GM21367 (cell line): ENCODE results near the gene MMRN2.
"Not testable (repeated sequence)": the region's sequence is repeated elsewhere in the genome, so short reads cannot be mapped to it uniquely, and the experiment has no call there.

Experiments used
- ATAC-seq: cut with Tn5 transposase; IDR thresholded peaks from one replicate; pipeline ENCODE4 v1.9.1; 2021; ENCODE audit not compliant: unreplicated experiment

Gene MMRN2

DNA sequence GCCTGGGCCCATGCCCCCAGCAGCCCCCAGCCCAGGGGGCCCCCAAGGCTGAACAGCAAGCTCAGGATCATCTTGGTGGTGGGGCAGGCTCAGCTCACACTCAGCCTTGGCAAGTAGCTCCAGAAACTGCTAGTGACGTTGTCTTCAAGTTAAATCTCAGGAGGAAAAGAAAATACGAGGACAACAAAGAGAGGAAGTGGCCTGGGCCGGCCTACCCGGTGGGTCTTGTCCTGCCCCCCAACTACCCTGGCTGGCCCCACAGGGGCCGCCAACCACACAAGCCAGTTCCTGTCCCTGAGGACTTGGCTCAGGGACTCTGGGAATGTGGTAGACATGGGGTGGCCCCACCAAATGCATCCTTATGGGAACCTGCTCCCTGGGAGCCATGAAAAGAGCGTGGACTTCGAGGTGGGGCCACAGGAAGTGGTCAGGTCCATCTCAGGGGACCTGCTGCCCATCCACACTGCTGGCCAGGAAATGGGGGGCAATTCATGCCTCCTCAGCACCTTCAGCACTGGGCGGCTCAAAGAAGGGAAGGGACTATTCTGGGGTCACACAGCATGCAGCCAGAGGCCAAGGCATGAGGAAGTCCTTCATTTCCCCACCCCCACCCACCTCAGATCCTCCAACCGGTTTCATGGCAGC, at the start of gene MMRN2:
Gene MMRN2 (minus strand): TSS at position 145 of the 645 bp plus-strand sequence. CDS start 74 bp downstream, at position 71.
- no peak for ATAC-seq

GRCh38 chr10:87007124-87007523, 49.7 kb upstream of the MMRN2 start:
- ATAC-seq, result not testable (repeated sequence)

DNA sequence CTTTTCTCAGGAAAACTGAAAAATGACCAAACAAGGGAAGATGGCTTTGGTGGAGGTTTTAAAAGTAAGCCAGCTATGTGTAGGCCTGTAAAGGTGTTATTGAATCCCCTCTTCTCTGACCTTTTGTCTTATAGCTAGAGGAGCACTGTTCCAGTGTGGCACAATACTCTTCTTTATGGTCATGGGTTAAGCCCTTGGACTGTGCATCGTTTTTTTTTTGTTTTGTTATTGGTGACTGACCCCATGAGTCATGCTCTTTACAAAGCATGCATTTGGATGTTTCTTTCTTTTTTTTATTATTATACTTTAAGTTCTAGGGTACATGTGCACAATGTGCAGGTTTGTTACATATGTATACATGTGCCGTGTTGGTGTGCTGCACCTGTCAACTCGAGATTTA, 43.1 kb upstream of the MMRN2 start:
- no peak for ATAC-seq

- ATAC-seq, result not testable (repeated sequence)
These were observed 42.5 kb upstream of the MMRN2 start for GRCh38 chr10:86999802-87000403.

DNA sequence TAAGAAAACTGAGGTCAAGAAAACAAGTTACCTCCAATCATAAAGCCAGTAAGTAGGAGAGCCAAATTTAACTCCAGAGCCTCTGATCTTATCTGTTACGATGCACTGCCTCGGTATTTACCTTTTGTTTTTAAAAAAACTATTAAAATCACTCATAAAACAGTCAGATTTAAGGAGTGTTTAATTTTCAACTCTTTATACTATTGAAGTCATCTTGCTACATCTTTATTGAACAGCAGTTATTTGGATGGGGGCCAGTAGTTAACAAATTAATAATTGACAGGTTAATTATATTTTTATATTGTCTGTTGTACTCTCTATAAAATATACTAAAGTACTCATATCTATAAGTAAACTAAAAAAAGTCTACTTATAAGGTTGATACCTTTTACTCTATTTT, 35.5 kb upstream of the MMRN2 start:
- ATAC-seq, result no peak

DNA sequence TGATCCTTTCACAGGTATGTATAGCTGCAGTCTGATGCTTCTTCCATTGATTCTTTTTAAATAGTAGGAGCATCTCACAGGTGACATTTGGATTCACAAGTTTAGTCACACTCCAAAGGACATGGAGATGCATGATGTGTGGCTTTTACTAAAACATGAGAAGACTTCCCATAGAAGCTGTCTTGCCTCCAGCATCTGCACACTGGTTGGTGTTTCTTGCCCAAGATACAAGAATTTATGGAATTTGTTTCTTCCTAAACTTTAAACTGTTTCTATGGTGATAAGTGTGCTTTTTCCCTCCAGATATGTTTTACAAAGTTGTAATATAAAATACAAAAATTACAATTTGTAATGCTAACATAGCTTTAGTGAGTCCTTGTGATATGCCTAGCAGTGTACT, 35.0 kb upstream of the MMRN2 start:
- no peak for ATAC-seq

DNA sequence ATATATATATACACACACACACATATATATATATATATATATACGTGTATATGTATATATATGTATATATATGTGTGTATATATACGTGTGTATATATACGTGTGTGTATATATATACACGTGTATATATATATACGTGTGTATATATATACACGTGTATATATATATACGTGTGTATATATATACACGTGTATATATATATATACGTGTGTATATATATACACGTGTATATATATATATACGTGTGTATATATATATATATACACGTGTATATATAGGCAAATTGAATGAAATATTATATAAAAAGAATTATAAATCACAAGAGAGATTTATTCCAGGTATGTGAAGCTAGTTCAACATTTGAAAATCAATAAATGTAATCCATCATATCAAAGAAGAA, 33.9 kb upstream of the MMRN2 start:
- not testable (repeated sequence) for ATAC-seq

DNA sequence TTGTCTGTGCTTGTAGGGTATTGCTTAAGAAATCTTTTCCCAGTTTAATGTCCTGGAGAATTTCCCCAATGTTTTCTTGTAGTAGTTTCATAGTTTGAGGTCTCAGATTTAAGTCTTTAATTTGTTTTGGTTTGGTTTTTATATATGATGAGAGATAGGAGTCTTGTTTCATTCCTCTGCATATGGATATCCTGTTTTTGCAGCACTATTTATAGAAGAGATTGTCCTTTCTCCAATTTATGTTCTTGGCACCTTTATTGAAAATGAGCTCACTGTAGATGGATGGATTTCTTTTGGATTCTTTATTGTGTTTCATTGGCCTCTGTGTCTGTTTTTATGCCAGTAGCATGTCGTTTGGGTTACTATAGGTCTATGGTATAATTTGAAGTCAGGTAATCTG, 31.1 kb upstream of the MMRN2 start:
- ATAC-seq, result no peak

DNA sequence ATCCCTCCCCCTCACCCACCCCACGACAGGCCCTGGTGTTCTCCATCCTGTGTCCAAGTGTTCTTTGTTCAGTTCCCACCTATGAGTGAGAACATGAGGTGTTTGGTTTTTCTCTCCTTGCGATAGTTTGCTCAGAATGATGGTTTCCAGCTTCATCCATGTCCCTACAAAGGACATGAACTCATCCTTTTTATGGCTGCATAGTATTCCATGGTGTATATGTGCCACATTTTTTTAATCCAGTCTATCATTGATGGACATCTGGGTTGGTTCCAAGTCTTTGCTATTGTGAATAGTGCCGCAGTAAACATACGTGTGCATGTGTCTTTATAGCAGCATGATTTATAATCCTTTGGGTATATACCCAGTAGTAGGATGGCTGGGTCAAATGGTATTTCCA, 27.1 kb upstream of the MMRN2 start:
- ATAC-seq, result not testable (repeated sequence)

GRCh38 chr10:86981716-86982115, 24.3 kb upstream of the MMRN2 start:
- ATAC-seq, result no peak

DNA sequence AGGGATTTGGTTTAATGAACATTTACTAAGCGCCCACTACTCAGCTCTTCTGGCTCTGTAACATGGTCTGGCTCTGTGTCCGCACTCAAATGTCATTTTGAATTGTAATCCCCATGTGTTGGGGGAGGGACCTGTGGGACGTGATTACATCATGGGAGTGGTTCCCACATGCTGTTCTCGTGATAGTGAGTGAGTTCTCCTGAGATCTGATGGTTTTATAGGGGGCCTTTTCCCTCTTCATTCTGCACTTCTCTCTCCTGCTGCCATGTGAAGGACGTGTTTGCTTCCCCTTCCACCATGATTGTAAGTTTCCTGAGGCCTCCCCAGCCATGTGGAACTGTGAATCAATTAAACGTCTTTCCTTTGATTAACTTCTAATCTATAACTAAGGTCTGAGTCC, 23.6 kb upstream of the MMRN2 start:
- ATAC-seq, result not testable (repeated sequence)

DNA sequence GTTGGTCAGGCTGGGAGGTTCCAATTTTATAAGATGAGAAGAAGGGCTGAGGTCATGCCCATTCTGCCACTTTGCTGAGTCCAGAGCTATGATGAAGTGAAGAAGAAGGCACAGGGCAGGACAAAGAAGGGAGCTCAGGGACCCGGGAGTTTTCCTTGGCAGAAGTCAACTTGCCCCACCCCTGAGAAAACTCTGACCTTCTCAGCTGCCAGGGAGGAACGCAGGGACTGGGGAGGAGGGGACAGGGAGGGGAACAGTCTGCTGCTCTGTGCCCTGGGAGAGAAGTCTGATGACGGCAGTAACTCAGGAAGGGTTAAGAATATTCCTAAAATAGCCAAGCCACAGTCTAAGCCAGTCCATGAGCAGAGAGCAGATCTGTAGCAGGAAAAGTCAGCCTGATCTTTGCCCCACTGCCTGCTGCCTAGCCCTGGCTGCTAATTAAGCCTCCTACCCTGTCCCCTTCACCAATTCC, 22.6 kb upstream of the MMRN2 start:
- no peak for ATAC-seq

DNA sequence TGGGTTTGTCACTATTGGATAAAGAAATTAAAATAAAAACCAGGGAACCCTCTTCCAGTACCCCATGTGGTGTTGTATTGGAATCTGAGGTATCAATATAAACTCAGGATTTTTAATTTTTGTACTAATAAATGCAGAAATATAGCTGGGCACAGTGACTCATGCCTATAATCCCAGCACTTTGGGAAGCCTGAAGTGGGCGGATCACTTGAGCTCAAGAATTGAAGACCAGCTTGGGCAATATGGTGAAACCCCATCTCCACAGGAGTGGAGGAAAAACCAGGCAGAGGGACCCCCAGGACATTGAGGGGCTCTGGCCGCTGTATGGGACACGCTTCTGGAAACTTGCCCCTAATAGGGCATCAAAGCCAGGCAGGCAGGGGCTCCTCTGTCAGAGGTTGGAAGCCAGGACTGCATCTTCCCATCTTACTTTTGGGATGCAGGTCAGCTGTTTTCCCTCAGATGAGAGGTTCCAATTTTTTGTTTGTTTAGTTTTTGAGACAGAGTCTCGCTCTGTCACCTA, 21.9 kb upstream of the MMRN2 start:
- ATAC-seq, result no peak

GRCh38 chr10:86978457-86978856, 21.0 kb upstream of the MMRN2 start:
- not testable (repeated sequence) for ATAC-seq

DNA sequence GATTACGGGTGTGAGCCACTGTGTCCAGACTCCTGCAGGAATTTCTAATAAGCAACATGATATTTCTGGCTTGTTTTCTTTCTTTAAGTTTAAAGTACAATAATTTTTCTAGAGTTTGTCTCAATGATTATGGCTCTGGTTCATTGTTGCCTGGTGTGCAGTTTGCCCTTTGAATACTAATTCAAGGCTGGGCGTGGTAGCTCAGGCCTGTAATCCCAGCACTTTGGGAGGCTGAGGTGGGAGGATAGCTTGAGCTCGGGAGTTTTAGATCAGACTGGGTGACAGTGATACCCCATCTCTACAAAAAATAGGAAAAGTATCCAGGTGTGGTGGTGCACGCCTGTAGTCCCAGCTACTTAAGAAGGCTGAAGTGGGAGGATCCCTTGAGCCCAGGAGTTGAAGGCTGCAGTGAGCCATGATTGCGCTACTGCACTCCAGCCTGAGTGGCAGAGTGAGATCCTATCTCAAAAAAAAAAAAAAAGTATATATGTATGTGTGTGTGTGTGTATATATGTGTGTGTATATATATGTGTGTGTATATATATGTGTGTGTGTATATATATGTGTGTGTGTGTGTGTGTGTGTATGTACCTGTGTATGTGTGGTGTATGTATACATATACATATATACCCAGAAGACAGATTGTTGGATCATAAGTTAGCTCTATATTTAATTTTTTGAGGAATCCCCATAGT, 19.1 kb upstream of the MMRN2 start:
- ATAC-seq, result no peak

GRCh38 chr10:86974484-86974883, 17.1 kb upstream of the MMRN2 start:
- ATAC-seq, result no peak

DNA sequence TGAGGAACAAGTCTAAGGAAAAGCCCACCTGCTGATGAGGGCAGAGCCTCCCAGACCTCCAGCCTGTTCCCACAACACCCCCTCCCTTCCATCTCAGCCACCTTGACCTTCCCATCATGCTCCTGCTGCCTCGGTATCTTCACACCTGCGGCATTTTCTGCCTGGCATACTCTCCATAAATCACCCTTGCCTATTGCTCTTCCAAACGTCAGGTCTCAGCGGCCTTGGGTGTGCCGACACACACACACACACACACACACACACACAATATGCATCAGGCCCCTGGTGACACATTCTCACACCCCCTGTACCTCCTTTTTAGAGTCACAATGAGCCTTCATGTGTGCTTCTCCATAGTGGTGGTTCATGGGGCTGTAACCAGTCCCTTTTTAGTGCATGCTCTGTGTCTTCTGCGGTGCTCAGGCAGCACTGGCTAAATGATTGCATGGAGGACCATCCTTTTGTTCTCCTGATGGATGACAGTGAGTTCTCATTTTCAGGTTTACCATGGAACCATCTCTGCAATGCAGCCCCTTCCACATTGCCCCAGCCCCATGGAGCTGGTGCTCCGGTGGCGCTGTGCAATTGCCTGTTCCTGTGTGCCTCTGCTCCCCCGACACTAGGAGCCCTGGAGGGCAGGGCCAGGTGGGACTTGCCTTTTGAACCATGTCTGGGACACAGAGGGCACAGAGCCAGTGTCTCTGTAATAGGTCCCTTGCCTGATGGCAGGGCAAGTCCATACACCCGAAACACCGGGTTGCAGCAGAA, 15.4 kb upstream of the MMRN2 start:
- no peak for ATAC-seq

DNA sequence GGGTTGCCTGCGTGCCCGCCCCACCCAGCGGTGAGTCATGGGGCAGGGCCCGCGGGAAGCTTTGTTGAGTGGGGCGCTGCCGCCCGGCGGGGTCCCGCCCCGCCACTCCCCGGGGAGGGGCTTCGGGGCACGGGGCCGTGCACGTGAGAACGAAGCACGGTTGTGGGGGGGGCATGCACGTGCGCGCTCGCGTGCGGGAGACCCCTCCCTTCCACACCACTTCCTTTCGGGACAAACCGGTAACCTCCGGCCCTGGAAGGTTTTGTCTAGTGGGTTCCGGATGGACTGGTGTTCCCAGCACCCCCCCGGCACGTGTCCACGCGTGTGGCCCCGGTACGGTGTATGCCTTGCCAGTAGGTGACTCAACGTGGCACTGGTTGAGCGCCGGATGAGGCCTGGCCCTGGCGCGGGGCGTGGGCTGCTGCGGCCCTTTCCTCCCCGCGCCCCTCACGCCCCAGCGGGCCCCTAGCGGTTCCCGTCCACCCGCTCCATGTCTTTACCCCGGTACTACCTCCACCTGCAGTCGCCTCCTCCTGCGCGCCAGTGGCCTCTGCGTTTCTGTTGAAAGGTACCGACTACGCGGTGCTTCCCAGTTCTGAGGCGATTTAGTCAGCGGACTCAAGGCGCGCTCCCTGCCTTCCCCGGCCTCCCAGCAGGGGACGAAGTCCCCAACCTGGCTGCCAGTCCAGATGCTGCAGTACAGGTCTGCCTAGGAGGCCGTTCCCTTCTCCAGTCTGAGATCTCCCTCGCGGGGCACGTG, 14.0 kb upstream of the MMRN2 start:
- peak; percentile 72 for ATAC-seq

GRCh38 chr10:86970982-86971231, 13.5 kb upstream of the MMRN2 start:
- ATAC-seq, result no peak

DNA sequence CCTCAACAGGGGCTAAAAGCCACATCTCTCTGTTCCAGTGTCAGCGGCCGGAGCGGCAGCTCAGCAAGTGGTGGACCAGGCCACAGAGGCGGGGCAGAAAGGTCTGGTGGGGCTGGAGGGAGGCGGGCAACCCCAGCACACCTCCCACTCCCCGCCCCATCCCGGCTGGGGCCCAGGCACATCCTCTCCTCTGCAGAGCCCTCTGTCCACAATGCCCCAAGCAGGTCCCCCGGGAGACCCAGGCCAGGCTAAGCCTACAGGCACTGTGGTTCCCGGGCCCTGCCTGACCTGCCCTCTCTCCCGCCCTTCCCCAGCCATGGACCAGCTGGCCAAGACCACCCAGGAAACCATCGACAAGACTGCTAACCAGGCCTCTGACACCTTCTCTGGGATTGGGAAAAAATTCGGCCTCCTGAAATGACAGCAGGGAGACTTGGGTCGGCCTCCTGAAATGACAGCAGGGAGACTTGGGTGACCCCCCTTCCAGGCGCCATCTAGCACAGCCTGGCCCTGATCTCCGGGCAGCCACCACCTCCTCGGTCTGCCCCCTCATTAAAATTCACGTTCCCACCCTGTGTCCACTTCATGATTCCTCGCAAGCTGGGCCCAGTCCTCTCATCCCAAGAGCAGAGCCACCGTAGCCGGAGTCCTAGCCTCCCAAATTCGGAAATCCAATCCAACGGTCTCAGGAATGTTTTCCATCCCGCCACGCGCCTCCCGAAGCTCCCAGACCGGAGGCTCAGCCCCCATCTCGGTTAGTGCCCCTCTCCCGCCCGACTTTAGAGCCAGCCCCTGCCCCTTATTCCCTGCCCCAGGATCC, 13.0 kb upstream of the MMRN2 start:
- ATAC-seq, result no peak
